ENCODE measurements around the gene NKD2. TPM values are rescaled to one million over a fixed set of nuclear protein-coding genes. Genes with fewer than 3 reads are reported as not detected.

NKD2 gene
- total RNA-seq, 2 experiments from 2014 or later, result 0.38 TPM

GRCh38 chr5:1050423-1051365 is 42.1 kb downstream of the NKD2 start:
- intact Hi-C loops (cut with micrococcal nuclease; ENCODE audit: unreplicated experiment), result no loop called here
- Histone ChIP-seq H3K79me2 (ENCODE audit: insufficient read depth, low read depth, low read length) (no peaks in the 10 kb centered on the region), H3K9me2 (ENCODE audit: insufficient read depth, low read length) (no peaks in the 10 kb centered on the region), H3K4me3 (ENCODE audit: low read depth, low read length, poor library complexity, severe bottlenecking) (no peak overlapping the region), H4K20me1 (ENCODE audit: insufficient read depth, low read length) (no peaks in the 10 kb centered on the region), H3K9me3 (ENCODE audit: low read length) (no peaks in the 10 kb centered on the region), H3K27ac (ENCODE audit: low read depth, low read length, poor library complexity, severe bottlenecking) (no peak overlapping the region), H2AFZ (ENCODE audit: low read length) (no peak overlapping the region), H3K4me2 (ENCODE audit: low read length) (no peak overlapping the region), H3K36me3 (ENCODE audit: insufficient read depth, low read length) (no peaks in the 10 kb centered on the region), H3K4me1 (ENCODE audit: insufficient read depth, low read length, poor library complexity, severe bottlenecking) (no peaks in the 10 kb centered on the region)
- ChIA-PET CTCF (ENCODE audit: unreplicated experiment) (no interaction called here), POLR2A (interaction anchor here (0.6 kb wide), 1 partner anchor 404 kb away, joined by 3 read pairs; no protein-coding TSS in a partner anchor)
- DNase-seq (ENCODE audit: low spot score), result no peak
- TF ChIP-seq CTCF (conservative IDR thresholded peaks at IDR 0.05; ENCODE audit: low read length), result no peak
- no peak for TF ChIP-seq EZH2phosphoT487 (IDR thresholded peaks at IDR 0.05; ENCODE audit: borderline replicate concordance, low read depth, low read length)
- BruUV-seq (replicated peaks), result no TSS peak

- H2AFZ ChIP-seq (ENCODE audit: low read length), result no peak overlapping the region
- H3K4me3 ChIP-seq (ENCODE audit: low read depth, low read length, poor library complexity, severe bottlenecking), result no peak overlapping the region
- H3K9me2 ChIP-seq (ENCODE audit: insufficient read depth, low read length), result no peaks in the 10 kb centered on the region
- no peaks in the 10 kb centered on the region for H3K9me3 ChIP-seq (ENCODE audit: low read length)
- intact Hi-C loops (cut with micrococcal nuclease; ENCODE audit: unreplicated experiment), result no loop called here
- TF ChIP-seq EZH2phosphoT487 (IDR thresholded peaks at IDR 0.05; ENCODE audit: borderline replicate concordance, low read depth, low read length), result no peak
- no peak for TF ChIP-seq CTCF (conservative IDR thresholded peaks at IDR 0.05; ENCODE audit: low read length)
- DNase-seq (ENCODE audit: low spot score), result no peak
- H4K20me1 ChIP-seq (ENCODE audit: insufficient read depth, low read length), result no peaks in the 10 kb centered on the region
- CTCF ChIA-PET (ENCODE audit: unreplicated experiment), result no interaction called here
- no TSS peak for BruUV-seq (replicated peaks)
- POLR2A ChIA-PET, result no interaction called here
- H3K36me3 ChIP-seq (ENCODE audit: insufficient read depth, low read length), result no peaks in the 10 kb centered on the region
- no peak overlapping the region for H3K27ac ChIP-seq (ENCODE audit: low read depth, low read length, poor library complexity, severe bottlenecking)
- no peaks in the 10 kb centered on the region for H3K79me2 ChIP-seq (ENCODE audit: insufficient read depth, low read depth, low read length)
- H3K4me1 ChIP-seq (ENCODE audit: insufficient read depth, low read length, poor library complexity, severe bottlenecking), result no peaks in the 10 kb centered on the region
- no peak overlapping the region for H3K4me2 ChIP-seq (ENCODE audit: low read length)
These were observed 42.7 kb downstream of the NKD2 start for GRCh38 chr5:1051366-1051720.

GRCh38 chr5:1052076-1052475 is 43.5 kb downstream of the NKD2 start:
- CTCF ChIA-PET (ENCODE audit: unreplicated experiment), result no interaction called here
- intact Hi-C loops (cut with micrococcal nuclease; ENCODE audit: unreplicated experiment), result no loop called here
- H4K20me1 ChIP-seq (ENCODE audit: insufficient read depth, low read length), result no peaks in the 10 kb centered on the region
- H3K4me1 ChIP-seq (ENCODE audit: insufficient read depth, low read length, poor library complexity, severe bottlenecking), result no peaks in the 10 kb centered on the region
- H3K9me3 ChIP-seq (ENCODE audit: low read length), result no peaks in the 10 kb centered on the region
- POLR2A ChIA-PET, result interaction anchor here (0.6 kb wide), 1 partner anchor 14 kb away, joined by 3 read pairs; no protein-coding TSS in a partner anchor
- no peaks in the 10 kb centered on the region for H3K79me2 ChIP-seq (ENCODE audit: insufficient read depth, low read depth, low read length)
- no peak for DNase-seq (ENCODE audit: low spot score)
- no peak overlapping the region for H3K4me2 ChIP-seq (ENCODE audit: low read length)
- H3K4me3 ChIP-seq (ENCODE audit: low read depth, low read length, poor library complexity, severe bottlenecking), result no peak overlapping the region
- H3K27ac ChIP-seq (ENCODE audit: low read depth, low read length, poor library complexity, severe bottlenecking), result no peak overlapping the region
- no peak overlapping the region for H2AFZ ChIP-seq (ENCODE audit: low read length)
- BruUV-seq (replicated peaks), result no TSS peak
- TF ChIP-seq CTCF (conservative IDR thresholded peaks at IDR 0.05; ENCODE audit: low read length), result no peak
- no peak for TF ChIP-seq EZH2phosphoT487 (IDR thresholded peaks at IDR 0.05; ENCODE audit: borderline replicate concordance, low read depth, low read length)
- H3K36me3 ChIP-seq (ENCODE audit: insufficient read depth, low read length), result no peaks in the 10 kb centered on the region
- H3K9me2 ChIP-seq (ENCODE audit: insufficient read depth, low read length), result no peaks in the 10 kb centered on the region

All from OCI-LY7 (cell line).